SK-N-SH treated with all-trans-retinoic acid at 6 μM for 48 hours (cell line): Measurements from ENCODE around the gene MAP3K15.

Experiments
- ATAC-seq: fragments of 200-7000 bp; cut with Tn5 transposase; 3 replicates; pipeline ENCODE4 v1.9.1; 2020; ENCODE audit warnings: mild to moderate bottlenecking, moderate library complexity
- BACH2 ChIP-seq: fragments of 250-450 bp; sonication (Bioruptor Pico); IDR thresholded peaks from 2 replicates; pipeline ENCODE4 v1.9.0; 2021; ENCODE audit warnings: mild to moderate bottlenecking, borderline replicate concordance
- CSDC2 ChIP-seq: fragments of 250-450 bp; sonication (Bioruptor Pico); IDR thresholded peaks from 2 replicates; pipeline ENCODE4 v1.5.0; 2020; ENCODE audit warnings: mild to moderate bottlenecking, moderate library complexity
- ESRRG ChIP-seq: fragments of 250-450 bp; sonication (Bioruptor Pico); IDR thresholded peaks from 2 replicates; pipeline ENCODE4 v1.6.1; 2021; ENCODE audit warnings: mild to moderate bottlenecking
- GLIS3 ChIP-seq: fragments of 250-450 bp; sonication (Bioruptor Pico); IDR thresholded peaks from 2 replicates; pipeline ENCODE4 v1.5.0; 2020; ENCODE audit warnings: mild to moderate bottlenecking, moderate library complexity
- ISL1 ChIP-seq: fragments of 250-450 bp; sonication (Bioruptor Pico); IDR thresholded peaks from 2 replicates; pipeline ENCODE4 v2.1.2; 2022; ENCODE audit warnings: mild to moderate bottlenecking, moderate library complexity
- OSR1 ChIP-seq: fragments of 250-450 bp; sonication (Bioruptor Pico); IDR thresholded peaks from 2 replicates; pipeline ENCODE4 v1.8.0; 2022; ENCODE audit warnings: moderate library complexity, mild to moderate bottlenecking, inconsistent platforms
- PPARA ChIP-seq: fragments of 250-450 bp; sonication (Bioruptor Pico); IDR thresholded peaks from 2 replicates; pipeline ENCODE4 v1.5.0; 2020; ENCODE audit warnings: mild to moderate bottlenecking, borderline replicate concordance
- RARB ChIP-seq: fragments of 250-450 bp; sonication (Bioruptor Pico); IDR thresholded peaks from 2 replicates; pipeline ENCODE4 v1.8.0; 2021; ENCODE audit warnings: mild to moderate bottlenecking, moderate library complexity
- TCF4 ChIP-seq: fragments of 250-450 bp; sonication (Bioruptor Pico); IDR thresholded peaks from 2 replicates; pipeline ENCODE4 v1.8.0; 2021; ENCODE audit warnings: mild to moderate bottlenecking, moderate library complexity, borderline replicate concordance
- TOX ChIP-seq: fragments of 250-450 bp; sonication (Bioruptor Pico); IDR thresholded peaks from 2 replicates; pipeline ENCODE4 v1.8.0; 2021; ENCODE audit warnings: mild to moderate bottlenecking, moderate library complexity, borderline replicate concordance
- ZC3H10 ChIP-seq: fragments of 250-450 bp; sonication (Bioruptor Pico); IDR thresholded peaks from 2 replicates; pipeline ENCODE4 v1.5.1; 2021; ENCODE audit warnings: mild to moderate bottlenecking, moderate library complexity
- ZFP3 ChIP-seq: fragments of 250-450 bp; sonication (Bioruptor Pico); IDR thresholded peaks from 2 replicates; pipeline ENCODE4 v1.5.0; 2020; ENCODE audit warnings: mild to moderate bottlenecking, moderate library complexity
- ZFP30 ChIP-seq: fragments of 450-650 bp; formaldehyde crosslinking; IDR thresholded peaks from 2 replicates; pipeline ENCODE4 v1.5.0; 2022; ENCODE audit warnings: mild to moderate bottlenecking, moderate library complexity
- ZNF565 ChIP-seq: fragments of 450-650 bp; formaldehyde crosslinking; conservative IDR thresholded peaks from 2 replicates; pipeline ENCODE4 v1.5.0; 2020; ENCODE audit warnings: low read depth, mild to moderate bottlenecking, moderate library complexity
- ZNF70 ChIP-seq: fragments of 450-650 bp; formaldehyde crosslinking; IDR thresholded peaks from 2 replicates; pipeline ENCODE4 v1.5.0; 2020; ENCODE audit warnings: mild to moderate bottlenecking, moderate library complexity
- ZNF8 ChIP-seq: fragments of 450-650 bp; formaldehyde crosslinking; IDR thresholded peaks from 2 replicates; pipeline ENCODE4 v1.5.0; 2020; ENCODE audit warnings: mild to moderate bottlenecking, moderate library complexity
- TF ChIP-seq, protein P1 (sequence below): fragments of 250-450 bp; sonication (Bioruptor Pico); IDR thresholded peaks from 2 replicates; pipeline ENCODE4 v1.5.1; 2020; ENCODE audit warnings: low read depth, mild to moderate bottlenecking, moderate library complexity
- TF ChIP-seq, protein P2 (sequence below): fragments of 250-450 bp; sonication (Bioruptor Pico); IDR thresholded peaks from 2 replicates; pipeline ENCODE4 v1.5.0; 2020; ENCODE audit warnings: mild to moderate bottlenecking, moderate library complexity
- TF ChIP-seq, protein P3 (sequence below): fragments of 250-450 bp; sonication (Bioruptor Pico); IDR thresholded peaks from 2 replicates; pipeline ENCODE4 v1.8.0; 2021; ENCODE audit warnings: low read depth, mild to moderate bottlenecking, moderate library complexity, borderline replicate concordance
- TF ChIP-seq, protein P4 (sequence below): fragments of 250-450 bp; sonication (Bioruptor Pico); IDR thresholded peaks from 2 replicates; pipeline ENCODE4 v1.8.0; 2020; ENCODE audit warnings: mild to moderate bottlenecking, moderate library complexity, borderline replicate concordance

Gene MAP3K15

DNA sequence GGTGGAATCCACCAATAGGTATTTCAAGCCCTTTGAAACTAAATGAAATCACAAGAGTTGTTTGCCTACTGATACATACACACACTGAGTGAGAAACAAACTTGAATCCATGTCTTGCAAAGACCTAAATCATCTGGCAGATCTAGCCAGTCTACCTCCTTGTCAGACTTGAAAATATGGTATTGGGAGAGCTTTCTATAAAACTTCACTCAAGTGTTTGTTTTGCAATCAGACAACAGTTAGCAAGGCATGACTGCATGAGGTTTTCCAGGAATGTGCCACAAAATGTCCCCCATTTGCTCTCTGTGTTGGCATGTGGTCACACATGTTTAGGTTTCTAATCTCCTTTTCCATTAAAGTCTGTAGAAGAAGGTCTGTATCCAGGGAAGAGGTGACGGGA is 52.4 kb downstream of the MAP3K15 start:
- TF ChIP-seq ISL1 (CRISPR knock-in tag) (no peak), ESRRG (CRISPR knock-in tag) (no peak), ZFP30 (CRISPR knock-in tag) (no peak), ZC3H10 (CRISPR knock-in tag) (no peak), OSR1 (no peak), ZNF70 (CRISPR knock-in tag) (no peak), TOX (CRISPR knock-in tag) (no peak), ZNF8 (no peak), BACH2 (no peak)
- TF ChIP-seq, protein P1, sequence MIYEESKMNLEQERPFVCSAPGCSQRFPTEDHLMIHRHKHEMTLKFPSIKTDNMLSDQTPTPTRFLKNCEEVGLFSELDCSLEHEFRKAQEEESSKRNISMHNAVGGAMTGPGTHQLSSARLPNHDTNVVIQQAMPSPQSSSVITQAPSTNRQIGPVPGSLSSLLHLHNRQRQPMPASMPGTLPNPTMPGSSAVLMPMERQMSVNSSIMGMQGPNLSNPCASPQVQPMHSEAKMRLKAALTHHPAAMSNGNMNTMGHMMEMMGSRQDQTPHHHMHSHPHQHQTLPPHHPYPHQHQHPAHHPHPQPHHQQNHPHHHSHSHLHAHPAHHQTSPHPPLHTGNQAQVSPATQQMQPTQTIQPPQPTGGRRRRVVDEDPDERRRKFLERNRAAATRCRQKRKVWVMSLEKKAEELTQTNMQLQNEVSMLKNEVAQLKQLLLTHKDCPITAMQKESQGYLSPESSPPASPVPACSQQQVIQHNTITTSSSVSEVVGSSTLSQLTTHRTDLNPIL = no peak
- TF ChIP-seq, protein P2, sequence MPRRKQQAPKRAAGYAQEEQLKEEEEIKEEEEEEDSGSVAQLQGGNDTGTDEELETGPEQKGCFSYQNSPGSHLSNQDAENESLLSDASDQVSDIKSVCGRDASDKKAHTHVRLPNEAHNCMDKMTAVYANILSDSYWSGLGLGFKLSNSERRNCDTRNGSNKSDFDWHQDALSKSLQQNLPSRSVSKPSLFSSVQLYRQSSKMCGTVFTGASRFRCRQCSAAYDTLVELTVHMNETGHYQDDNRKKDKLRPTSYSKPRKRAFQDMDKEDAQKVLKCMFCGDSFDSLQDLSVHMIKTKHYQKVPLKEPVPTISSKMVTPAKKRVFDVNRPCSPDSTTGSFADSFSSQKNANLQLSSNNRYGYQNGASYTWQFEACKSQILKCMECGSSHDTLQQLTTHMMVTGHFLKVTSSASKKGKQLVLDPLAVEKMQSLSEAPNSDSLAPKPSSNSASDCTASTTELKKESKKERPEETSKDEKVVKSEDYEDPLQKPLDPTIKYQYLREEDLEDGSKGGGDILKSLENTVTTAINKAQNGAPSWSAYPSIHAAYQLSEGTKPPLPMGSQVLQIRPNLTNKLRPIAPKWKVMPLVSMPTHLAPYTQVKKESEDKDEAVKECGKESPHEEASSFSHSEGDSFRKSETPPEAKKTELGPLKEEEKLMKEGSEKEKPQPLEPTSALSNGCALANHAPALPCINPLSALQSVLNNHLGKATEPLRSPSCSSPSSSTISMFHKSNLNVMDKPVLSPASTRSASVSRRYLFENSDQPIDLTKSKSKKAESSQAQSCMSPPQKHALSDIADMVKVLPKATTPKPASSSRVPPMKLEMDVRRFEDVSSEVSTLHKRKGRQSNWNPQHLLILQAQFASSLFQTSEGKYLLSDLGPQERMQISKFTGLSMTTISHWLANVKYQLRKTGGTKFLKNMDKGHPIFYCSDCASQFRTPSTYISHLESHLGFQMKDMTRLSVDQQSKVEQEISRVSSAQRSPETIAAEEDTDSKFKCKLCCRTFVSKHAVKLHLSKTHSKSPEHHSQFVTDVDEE (CRISPR knock-in tag) = no peak
- TF ChIP-seq, protein P3, sequence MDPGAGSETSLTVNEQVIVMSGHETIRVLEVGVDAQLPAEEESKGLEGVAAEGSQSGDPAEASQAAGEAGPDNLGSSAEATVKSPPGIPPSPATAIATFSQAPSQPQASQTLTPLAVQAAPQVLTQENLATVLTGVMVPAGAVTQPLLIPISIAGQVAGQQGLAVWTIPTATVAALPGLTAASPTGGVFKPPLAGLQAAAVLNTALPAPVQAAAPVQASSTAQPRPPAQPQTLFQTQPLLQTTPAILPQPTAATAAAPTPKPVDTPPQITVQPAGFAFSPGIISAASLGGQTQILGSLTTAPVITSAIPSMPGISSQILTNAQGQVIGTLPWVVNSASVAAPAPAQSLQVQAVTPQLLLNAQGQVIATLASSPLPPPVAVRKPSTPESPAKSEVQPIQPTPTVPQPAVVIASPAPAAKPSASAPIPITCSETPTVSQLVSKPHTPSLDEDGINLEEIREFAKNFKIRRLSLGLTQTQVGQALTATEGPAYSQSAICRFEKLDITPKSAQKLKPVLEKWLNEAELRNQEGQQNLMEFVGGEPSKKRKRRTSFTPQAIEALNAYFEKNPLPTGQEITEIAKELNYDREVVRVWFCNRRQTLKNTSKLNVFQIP (CRISPR knock-in tag) = no peak

DNA sequence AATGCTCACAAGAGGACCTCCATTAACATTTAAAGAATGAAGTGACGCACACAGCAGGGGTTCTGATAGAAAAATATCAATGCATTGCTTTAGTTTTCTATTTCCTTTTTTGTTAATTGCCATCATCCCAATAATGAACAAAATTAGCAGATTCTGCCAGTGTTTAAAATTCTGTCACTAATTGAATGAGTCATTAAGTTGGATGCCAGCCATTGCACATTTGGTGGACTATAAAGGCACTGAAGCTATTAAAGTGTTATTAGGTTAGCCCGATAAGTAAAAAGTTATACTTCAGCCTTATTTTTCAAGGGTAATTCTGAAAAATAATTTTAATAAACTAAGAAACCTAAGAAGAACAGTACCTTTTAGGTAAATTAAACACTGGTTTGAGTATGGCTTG is 53.1 kb downstream of the MAP3K15 start:
- TF ChIP-seq, protein P1 = no peak
- no peak for TF ChIP-seq ESRRG (CRISPR knock-in tag)
- no peak for TF ChIP-seq ISL1 (CRISPR knock-in tag)
- no peak for TF ChIP-seq CSDC2 (CRISPR knock-in tag)
- TF ChIP-seq TOX (CRISPR knock-in tag) = no peak
- TF ChIP-seq TCF4 = no peak
- TF ChIP-seq PPARA (CRISPR knock-in tag) = no peak
- TF ChIP-seq, protein P4, sequence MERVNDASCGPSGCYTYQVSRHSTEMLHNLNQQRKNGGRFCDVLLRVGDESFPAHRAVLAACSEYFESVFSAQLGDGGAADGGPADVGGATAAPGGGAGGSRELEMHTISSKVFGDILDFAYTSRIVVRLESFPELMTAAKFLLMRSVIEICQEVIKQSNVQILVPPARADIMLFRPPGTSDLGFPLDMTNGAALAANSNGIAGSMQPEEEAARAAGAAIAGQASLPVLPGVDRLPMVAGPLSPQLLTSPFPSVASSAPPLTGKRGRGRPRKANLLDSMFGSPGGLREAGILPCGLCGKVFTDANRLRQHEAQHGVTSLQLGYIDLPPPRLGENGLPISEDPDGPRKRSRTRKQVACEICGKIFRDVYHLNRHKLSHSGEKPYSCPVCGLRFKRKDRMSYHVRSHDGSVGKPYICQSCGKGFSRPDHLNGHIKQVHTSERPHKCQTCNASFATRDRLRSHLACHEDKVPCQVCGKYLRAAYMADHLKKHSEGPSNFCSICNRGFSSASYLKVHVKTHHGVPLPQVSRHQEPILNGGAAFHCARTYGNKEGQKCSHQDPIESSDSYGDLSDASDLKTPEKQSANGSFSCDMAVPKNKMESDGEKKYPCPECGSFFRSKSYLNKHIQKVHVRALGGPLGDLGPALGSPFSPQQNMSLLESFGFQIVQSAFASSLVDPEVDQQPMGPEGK = no peak
- TF ChIP-seq GLIS3 = no peak
- no peak for TF ChIP-seq ZNF8
- ATAC-seq = no peak

More for the DNA sequence above, 52.4 kb downstream of the MAP3K15 start:
- ATAC-seq = no peak

DNA sequence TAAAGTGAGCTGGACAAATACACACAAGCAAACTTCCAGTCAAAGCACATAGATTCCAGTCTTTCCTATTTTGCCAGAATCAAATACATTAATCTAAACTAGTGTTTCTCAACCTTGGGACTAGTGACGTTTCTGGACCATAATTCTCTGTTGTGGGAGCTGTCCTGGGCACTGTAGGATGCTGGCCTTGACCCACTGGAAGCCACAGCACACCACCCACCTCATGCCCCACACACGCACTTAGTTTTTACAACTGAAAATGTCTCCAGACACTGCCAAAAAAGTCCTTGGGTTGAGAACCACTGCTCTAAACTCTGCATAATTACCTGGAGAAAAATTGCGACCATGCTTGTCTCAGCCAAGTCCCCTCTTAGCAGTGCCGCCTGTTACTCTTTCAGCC is 57.6 kb downstream of the MAP3K15 start:
- no peak for ATAC-seq
- TF ChIP-seq GLIS3 = no peak
- no peak for TF ChIP-seq BACH2
- no peak for TF ChIP-seq ZFP30 (CRISPR knock-in tag)
- TF ChIP-seq RARB (CRISPR knock-in tag) = no peak
- no peak for TF ChIP-seq ZNF565 (CRISPR knock-in tag)
- TF ChIP-seq ZNF70 (CRISPR knock-in tag) = no peak
- TF ChIP-seq, protein P4 = no peak
- TF ChIP-seq ZFP3 (CRISPR knock-in tag) = no peak
- TF ChIP-seq, all 23 proteins: peak for 0
